Neuronal stem cell (in vitro differentiated cells): ENCODE results near the gene PSMA3.
A peak's percentile ranks its signal among the peaks of the same experiment; 100 is the strongest.

ENCODE experiments used
- DNase-seq: peaks from one replicate; pipeline ENCODE4 v3.0.0-alpha.2; 2013; ENCODE audit warnings: low spot score
- H2AFZ ChIP-seq: one replicate; pipeline ENCODE4 v1.6.1; 2013; ENCODE audit warnings: mild to moderate bottlenecking, low read length, inconsistent platforms
- H2AK5ac ChIP-seq: 2 replicates; pipeline ENCODE4 v1.6.1; 2013; ENCODE audit warnings: low read depth, mild to moderate bottlenecking, inconsistent platforms, low read length, moderate library complexity, mixed read lengths
- H2BK120ac ChIP-seq: 2 replicates; pipeline ENCODE4 v1.6.1; 2013; ENCODE audit warnings: low read depth, mild to moderate bottlenecking, inconsistent platforms, low read length, moderate library complexity, mixed read lengths
- H2BK12ac ChIP-seq: one replicate; pipeline ENCODE4 v1.6.1; 2013; ENCODE audit warnings: low read length, inconsistent platforms
- H2BK15ac ChIP-seq: 2 replicates; pipeline ENCODE4 v1.6.1; 2013; ENCODE audit warnings: mild to moderate bottlenecking, low read length, inconsistent platforms, mixed read lengths
- H2BK5ac ChIP-seq: one replicate; pipeline ENCODE4 v1.6.1; 2013; ENCODE audit warnings: inconsistent platforms, mild to moderate bottlenecking, low read length, moderate library complexity
- H3K14ac ChIP-seq: one replicate; pipeline ENCODE4 v1.6.1; 2013; ENCODE audit warnings: low read length, inconsistent platforms
- H3K18ac ChIP-seq: 2 replicates; pipeline ENCODE4 v1.6.1; 2013; ENCODE audit warnings: low read length, inconsistent platforms
- H3K23ac ChIP-seq: 2 replicates; pipeline ENCODE4 v1.6.1; 2013; ENCODE audit warnings: low read depth, mild to moderate bottlenecking, mixed read lengths, low read length, inconsistent platforms; ENCODE audit not compliant: poor library complexity
- H3K27ac ChIP-seq: replicated peaks from 3 replicates; pipeline ENCODE4 v1.5.1; 2013; ENCODE audit warnings: low read length, inconsistent platforms
- H3K27me3 ChIP-seq, 3 experiments: 2 replicates each; pipeline ENCODE4 v1.6.1; 2013; ENCODE audit warnings: low read length in 3 of 3, mild to moderate bottlenecking in 2 of 3, inconsistent platforms in 1 of 3, low read depth in 1 of 3, mixed read lengths in 1 of 3, moderate library complexity in 1 of 3; ENCODE audit not compliant: control insufficient read depth in 3 of 3, insufficient read depth in 3 of 3
- H3K36me3 ChIP-seq, 2 donors: replicated peaks in 1 of 2; 2 replicates each; pipeline ENCODE4 v1.6.1; 2013; ENCODE audit warnings: low read length in 2 of 2; ENCODE audit not compliant: control insufficient read depth in 2 of 2, insufficient read depth in 2 of 2
- H3K4ac ChIP-seq: 2 replicates; pipeline ENCODE4 v1.6.1; 2013; ENCODE audit warnings: inconsistent platforms, mild to moderate bottlenecking, low read length, moderate library complexity
- H3K4me1 ChIP-seq, 2 donors: 1 replicate in 1 of 2; 2 replicates in 1 of 2; pipeline ENCODE4 v1.6.1; 2013; ENCODE audit warnings: low read length in 2 of 2, low read depth in 1 of 2; ENCODE audit not compliant: control insufficient read depth in 2 of 2, insufficient read depth in 1 of 2
- H3K4me2 ChIP-seq: one replicate; pipeline ENCODE4 v1.6.1; 2013; ENCODE audit warnings: mild to moderate bottlenecking, low read length, inconsistent platforms; ENCODE audit not compliant: insufficient read depth, poor library complexity, severe bottlenecking
- H3K4me3 ChIP-seq, 2 donors: 2 replicates each; pipeline ENCODE4 v1.5.1; 2013; ENCODE audit warnings: low read length in 2 of 2, mild to moderate bottlenecking in 2 of 2, inconsistent platforms in 1 of 2, moderate library complexity in 1 of 2
- H3K79me1 ChIP-seq: one replicate; pipeline ENCODE4 v1.6.1; 2013; ENCODE audit warnings: low read depth, mild to moderate bottlenecking, inconsistent platforms, low read length, moderate library complexity
- H3K9ac ChIP-seq: one replicate; pipeline ENCODE4 v1.6.1; 2013; ENCODE audit warnings: mild to moderate bottlenecking, low read depth, low read length, inconsistent platforms; ENCODE audit not compliant: poor library complexity
- H3K9me3 ChIP-seq, 2 donors: replicated peaks in 1 of 2; 2 replicates each; pipeline versions ENCODE3 to v1.6.1; 2013; ENCODE audit warnings: low read length in 2 of 2, mild to moderate bottlenecking in 2 of 2, inconsistent platforms in 1 of 2, low read depth in 1 of 2, mixed read lengths in 1 of 2, moderate library complexity in 1 of 2; ENCODE audit not compliant: control insufficient read depth in 2 of 2, insufficient read depth in 1 of 2
- H4K8ac ChIP-seq: one replicate; pipeline ENCODE4 v1.6.1; 2013; ENCODE audit warnings: low read depth, mild to moderate bottlenecking, inconsistent platforms, low read length, moderate library complexity
- H4K91ac ChIP-seq: one replicate; pipeline ENCODE4 v1.6.1; 2013; ENCODE audit warnings: low read length, low read depth, mild to moderate bottlenecking, inconsistent platforms; ENCODE audit not compliant: poor library complexity
- WGBS, 2 donors: extraction: QIAGEN DNeasy Blood & Tissue Kit; methylation state at CpG; one replicate each; pipeline ENCODE4 v1.1.7; 2013; ENCODE audit warnings: missing lambda C conversion rate in 2 of 2, mixed read lengths in 1 of 2; ENCODE audit not compliant: insufficient read length in 2 of 2, insufficient replicate concordance in 1 of 2; ENCODE audit errors: extremely low coverage in 2 of 2; 5-methylcytosine and 5-hydroxymethylcytosine counted together

The PSMA3 gene

GRCh38 chr14:58239244-58240195, 5.1 kb upstream of the PSMA3 start:
- Histone ChIP-seq H3K27ac (no peak overlapping the region), H3K9ac (no peak overlapping the region), H3K4ac (no peak overlapping the region), H3K14ac (no peak overlapping the region), H3K23ac (no peak overlapping the region), H4K8ac (no peak overlapping the region), H3K9me3 (no peaks in the 10 kb centered on the region), H3K27me3 (no peaks in the 10 kb centered on the region), H3K36me3 (peaks cover 0 to 10% of the 10 kb centered on the region in 2 donors), H2AFZ (peak overlapping the region; percentile 87), H3K18ac (no peak overlapping the region), H2BK12ac (no peak overlapping the region), H2BK5ac (no peak overlapping the region), H3K4me3 (peak overlapping the region in 1 of 2 donors; percentile 79), H3K4me2 (peak overlapping the region; percentile 37), H3K4me1 (peaks cover 4 to 8% of the 10 kb centered on the region in 2 donors), H3K79me1 (no peaks in the 10 kb centered on the region), H2BK15ac (no peak overlapping the region), H2BK120ac (no peak overlapping the region), H2AK5ac (no peak overlapping the region), H4K91ac (no peak overlapping the region)
- peak; percentile 62 for DNase-seq
- WGBS, 2 donors: no CpG with 5 or more reads among the region's 23 CpGs

GRCh38 chr14:58243790-58244555, 670 bp upstream of the PSMA3 start:
- peak overlapping the region; percentile 83 to 90 for H3K4me3 ChIP-seq
- H2BK120ac ChIP-seq: no peak overlapping the region
- no peak overlapping the region for H2BK12ac ChIP-seq
- H3K9ac ChIP-seq: no peak overlapping the region
- H3K9me3 ChIP-seq: no peaks in the 10 kb centered on the region
- WGBS, 2 donors: no CpG with 5 or more reads among the region's 16 CpGs
- no peak overlapping the region for H3K18ac ChIP-seq
- peak overlapping the region; percentile 51 for H3K4me2 ChIP-seq
- H2AK5ac ChIP-seq: no peak overlapping the region
- H3K79me1 ChIP-seq: peaks cover 2% of the 10 kb centered on the region
- no peak overlapping the region for H3K14ac ChIP-seq
- H3K23ac ChIP-seq: no peak overlapping the region
- no peak overlapping the region for H3K4ac ChIP-seq
- DNase-seq: no peak
- no peak overlapping the region for H2BK5ac ChIP-seq
- no peak overlapping the region for H4K8ac ChIP-seq
- H3K27me3 ChIP-seq: no peaks in the 10 kb centered on the region
- no peak overlapping the region for H3K27ac ChIP-seq
- H3K4me1 ChIP-seq: peaks cover under 1 to 11% of the 10 kb centered on the region in 2 donors
- no peak overlapping the region for H4K91ac ChIP-seq
- H2AFZ ChIP-seq: peak overlapping the region; percentile 79
- H3K36me3 ChIP-seq: peaks cover 0 to 24% of the 10 kb centered on the region in 2 donors
- H2BK15ac ChIP-seq: no peak overlapping the region

- Histone ChIP-seq H3K27me3 (no peaks in the 10 kb centered on the region), H2BK120ac (no peak overlapping the region), H3K36me3 (peaks cover 0 to 38% of the 10 kb centered on the region in 2 donors), H3K4me2 (peak overlapping the region; percentile 38), H2BK12ac (no peak overlapping the region), H3K4me1 (peaks cover 0 to 11% of the 10 kb centered on the region in 2 donors), H2AK5ac (no peak overlapping the region), H3K4ac (no peak overlapping the region), H2BK15ac (no peak overlapping the region), H2AFZ (no peak overlapping the region), H3K18ac (no peak overlapping the region), H3K4me3 (peak overlapping the region; percentile 90 to 96), H4K8ac (no peak overlapping the region), H4K91ac (no peak overlapping the region), H3K23ac (no peak overlapping the region), H3K14ac (no peak overlapping the region), H3K9ac (no peak overlapping the region), H3K9me3 (no peaks in the 10 kb centered on the region), H3K79me1 (peaks cover 2% of the 10 kb centered on the region), H3K27ac (no peak overlapping the region), H2BK5ac (no peak overlapping the region)
- WGBS, 2 donors: no CpG with 5 or more reads among the region's 3 CpGs
- no peak for DNase-seq
Observed at GRCh38 chr14:58245562-58245961, 919 bp downstream of the PSMA3 start.

GRCh38 chr14:58249611-58250010, 5.0 kb downstream of the PSMA3 start:
- no peak overlapping the region for H3K4me2 ChIP-seq
- WGBS, 2 donors: no CpG with 5 or more reads among the region's 8 CpGs
- no peak overlapping the region for H4K8ac ChIP-seq
- no peak overlapping the region for H2BK120ac ChIP-seq
- peaks cover 5% of the 10 kb centered on the region for H3K79me1 ChIP-seq
- no peak overlapping the region for H3K4ac ChIP-seq
- DNase-seq: no peak
- no peak overlapping the region for H3K14ac ChIP-seq
- no peak overlapping the region for H2AK5ac ChIP-seq
- no peak overlapping the region for H3K23ac ChIP-seq
- no peak overlapping the region for H2BK5ac ChIP-seq
- H3K18ac ChIP-seq: no peak overlapping the region
- no peak overlapping the region for H3K27ac ChIP-seq
- no peak overlapping the region for H3K4me3 ChIP-seq
- no peak overlapping the region for H4K91ac ChIP-seq
- H3K27me3 ChIP-seq: no peaks in the 10 kb centered on the region
- no peak overlapping the region for H2BK12ac ChIP-seq
- H3K4me1 ChIP-seq: peaks cover 0 to 2% of the 10 kb centered on the region in 2 donors
- H3K36me3 ChIP-seq: peaks cover 11 to 79% of the 10 kb centered on the region in 2 donors
- no peak overlapping the region for H2AFZ ChIP-seq
- no peak overlapping the region for H2BK15ac ChIP-seq
- no peaks in the 10 kb centered on the region for H3K9me3 ChIP-seq
- no peak overlapping the region for H3K9ac ChIP-seq
